GM12878 (cell line): ENCODE data around the gene CES4A. TPM values are rescaled to one million over a fixed set of nuclear protein-coding genes. Genes with fewer than 3 reads are reported as not detected.
"Not testable (repeated sequence)": the region's sequence is repeated elsewhere in the genome, so short reads cannot be mapped to it uniquely, and the experiment has no call there.

Experiments used
- ATAC-seq: fragments of 200-7000 bp; cut with Tn5 transposase; 3 replicates; pipeline ENCODE4 v1.9.1; 2020; ENCODE audit warnings: mild to moderate bottlenecking, moderate library complexity
- BruUV-seq: library from RNA; stranded (reverse); fragments of 400-500 nt; replicated peaks from 2 replicates; lab custom pipeline; 2021; lab: Mats Ljungman, UMichigan
- CTCF ChIA-PET: fragments of 300-600 bp; sonication (Branson Sonifier 250); formaldehyde crosslinking; extraction: SDS; loops from one replicate; lab custom pipeline; 2021; ENCODE audit warnings: inconsistent platforms; lab: Yijun Ruan, JAX
- POLR2A ChIA-PET: fragments of 350-600 bp; formaldehyde crosslinking; extraction: SDS; loops from one replicate; lab custom pipeline; 2021; ENCODE audit warnings: inconsistent platforms; lab: Charles Lee
- RAD21 ChIA-PET: fragments of 300-600 bp; sonication (Branson Sonifier 250); formaldehyde crosslinking; loops from one replicate; lab custom pipeline; 2023; ENCODE audit warnings: antibody characterized with exemption; ENCODE audit not compliant: unreplicated experiment; lab: Charles Lee
- SMC1A ChIA-PET: fragments of 300-600 bp; sonication (Branson Sonifier 250); formaldehyde crosslinking; loops from one replicate; lab custom pipeline; 2023; ENCODE audit not compliant: unreplicated experiment, uncharacterized antibody; lab: Charles Lee
- DNase-seq: peaks from one replicate; pipeline ENCODE4 v3.0.0-alpha.2; 2011; ENCODE audit warnings: low read depth, low spot score
- FAIRE-seq: peaks from 3 replicates; lab custom pipeline; 2011; peaks lifted over from hg19 to GRCh38; lab: Jason Lieb, UNC
- H2AFZ ChIP-seq: 2 replicates; pipeline ENCODE4 v1.6.0; 2011; ENCODE audit warnings: low read depth, low read length, control low read depth; ENCODE audit not compliant: control insufficient read depth
- H3K27ac ChIP-seq: 2 replicates; pipeline ENCODE4 v1.5.1; 2011; ENCODE audit warnings: control low read depth; ENCODE audit not compliant: control insufficient read depth, insufficient read depth
- H3K27me3 ChIP-seq, 2 experiments: replicated peaks in 1 of 2; 2 replicates each; pipeline versions ENCODE4 v1.6.0 to v1.6.1; 2011; ENCODE audit warnings: low read length in 1 of 2; ENCODE audit not compliant: control insufficient read depth in 2 of 2, insufficient read depth in 2 of 2
- H3K36me3 ChIP-seq, 2 experiments: 2 replicates each; pipeline ENCODE4 v1.5.1; 2011; ENCODE audit warnings: low read length in 1 of 2; ENCODE audit not compliant: control insufficient read depth in 2 of 2, insufficient read depth in 2 of 2
- H3K4me1 ChIP-seq: 2 replicates; pipeline ENCODE4 v1.6.1; 2011; ENCODE audit warnings: mild to moderate bottlenecking, low read length, moderate library complexity, mixed read lengths; ENCODE audit not compliant: control insufficient read depth, insufficient read depth
- H3K4me2 ChIP-seq: 2 replicates; pipeline ENCODE4 v1.6.0; 2011; ENCODE audit warnings: control low read depth; ENCODE audit not compliant: control insufficient read depth, insufficient read depth
- H3K4me3 ChIP-seq: fragments of 200-600 bp; sonication (generic); 2 replicates; pipeline ENCODE4 v1.5.1; 2016
- H3K79me2 ChIP-seq: 2 replicates; pipeline ENCODE4 v1.6.0; 2011; ENCODE audit warnings: low read length; ENCODE audit not compliant: control insufficient read depth, insufficient read depth
- H3K9ac ChIP-seq: 2 replicates; pipeline ENCODE4 v1.8.0; 2011; ENCODE audit warnings: low read length, control low read depth, mixed read lengths; ENCODE audit not compliant: control insufficient read depth, insufficient read depth
- H3K9me3 ChIP-seq: replicated peaks from 3 replicates; pipeline ENCODE4 v1.5.1; 2011; ENCODE audit warnings: mild to moderate bottlenecking, low read length; ENCODE audit not compliant: control insufficient read depth, insufficient read depth
- H4K20me1 ChIP-seq: 2 replicates; pipeline ENCODE4 v1.6.0; 2011; ENCODE audit not compliant: control insufficient read depth, insufficient read depth
- FOXK2 ChIP-seq: fragments of 450-650 bp; IDR thresholded peaks from 2 replicates; pipeline ENCODE4 v1.6.1; 2017; ENCODE audit warnings: mild to moderate bottlenecking, moderate library complexity
- IRF3 ChIP-seq: fragments of 450-650 bp; IDR thresholded peaks from 2 replicates; pipeline ENCODE4 v1.6.1; 2014; ENCODE audit warnings: mild to moderate bottlenecking
- MTA3 ChIP-seq: IDR thresholded peaks from 2 replicates; pipeline ENCODE4 v1.6.1; 2012; ENCODE audit warnings: low read length, inconsistent platforms, borderline replicate concordance
- NFIC ChIP-seq: IDR thresholded peaks from 2 replicates; pipeline ENCODE4 v1.6.1; 2012; ENCODE audit warnings: low read depth, mild to moderate bottlenecking, inconsistent platforms, low read length, moderate library complexity
- NFYB ChIP-seq: IDR thresholded peaks from 2 replicates; pipeline ENCODE4 v1.6.1; 2011; ENCODE audit warnings: low read depth, mild to moderate bottlenecking, low read length, improper control_type of control experiment, moderate library complexity; ENCODE audit not compliant: insufficient read depth
- TCF12 ChIP-seq: IDR thresholded peaks from 2 replicates; pipeline ENCODE4 v1.6.1; 2011; ENCODE audit warnings: low read depth, mild to moderate bottlenecking, low read length
- WGBS: methylation state at CpG from one replicate; pipeline ENCODE4 v1.1.6; 2016; ENCODE audit warnings: low lambda C conversion rate; ENCODE audit not compliant: insufficient replicate concordance, insufficient coverage; ENCODE audit errors: missing lambda C conversion rate; 5-methylcytosine and 5-hydroxymethylcytosine counted together
- in situ Hi-C: fragments of 300-500 bp; cut with MboI; formaldehyde crosslinking; loops from 9 replicates; pipeline ENCODE4 v1.14.3; 2018; ENCODE audit warnings: mixed read lengths
- intact Hi-C: fragments of 100-400 bp; cut with micrococcal nuclease; formaldehyde crosslinking; loops from one replicate; pipeline ENCODE4 v1.14.2; 2022; ENCODE audit not compliant: unreplicated experiment
- polyA plus RNA-seq, 11 experiments: library from polyadenylated mRNA; depleted of rRNA in 4 of 11; unstranded in 6 of 11; stranded (reverse) in 5 of 11; fragments of >200 nt; fragmentation: Nextera tagmentation in 4 of 11; fragmentation: Illumina TruSeq in 1 of 11; extraction: Ambion mirVana in 4 of 11; extraction: Trizol in 1 of 11; gene quantifications; 1 replicate in 1 of 11; 2 replicates in 10 of 11; pipeline versions ENCODE4 v1.2.1 to v1.2.3, GENCODE V29; 2011 to 2016; ENCODE audit warnings: inconsistent platforms in 2 of 11, missing spikeins in 2 of 11, low read depth in 1 of 11
- total RNA-seq, 4 experiments: library from RNA; depleted of rRNA in 3 of 4; stranded (reverse); fragments of >200 nt in 3 of 4; fragmentation: Illumina TruSeq in 1 of 4; extraction: Trizol in 1 of 4; gene quantifications; 2 replicates each; pipeline versions ENCODE4 v1.2.1 to v1.2.3, GENCODE V29; 2013 to 2021

Gene CES4A
- total and polyA plus RNA-seq, 10 of the 15 experiments (the other 5 are each of a cell fraction or from before 2014, with no cell fraction given) = 0.05 to 5.0 (median 2.1) TPM

GRCh38 chr16:66986559-66986958 is 1.8 kb upstream of the CES4A start (continued):
- no peak for TF ChIP-seq NFYB
- TF ChIP-seq FOXK2 = no peak

GRCh38 chr16:66991545-66992077 is 3.2 kb downstream of the CES4A start:
- Histone ChIP-seq H2AFZ (no peak overlapping the region), H3K9ac (no peak overlapping the region), H3K27me3 (no peaks in the 10 kb centered on the region; a peak in 1 of 4 replicates), H3K36me3 (no peaks in the 10 kb centered on the region), H4K20me1 (no peaks in the 10 kb centered on the region), H3K27ac (no peak overlapping the region), H3K4me2 (no peak overlapping the region), H3K4me1 (no peaks in the 10 kb centered on the region), H3K9me3 (no peaks in the 10 kb centered on the region), H3K4me3 (no peak overlapping the region), H3K79me2 (no peaks in the 10 kb centered on the region)
- CTCF ChIA-PET = interaction anchor here (0.8 to 1.0 kb wide), 2 partner anchors 22 to 44 kb away, joined by 3 read pairs; no protein-coding TSS in a partner anchor
- SMC1A ChIA-PET = interaction anchor here (1.1 to 1.5 kb wide), 2 partner anchors 20 to 109 kb away, joined by 3 to 4 read pairs; no protein-coding TSS in a partner anchor
- FAIRE-seq (no peak), ATAC-seq (no peak), DNase-seq (no peak)
- RAD21 ChIA-PET = interaction anchor here (1.1 kb wide), 1 partner anchor 26 kb away, joined by 3 read pairs; no protein-coding TSS in a partner anchor
- WGBS = 11% methylated on average over 2 of the region's 2 CpGs
- TF ChIP-seq MTA3 (no peak), NFIC (no peak), IRF3 (no peak), TCF12 (no peak)
- intact Hi-C loops = no loop called here
- in situ Hi-C loops = loop anchor here (10.0 to 25.0 kb wide), 2 partner anchors 57 to 421 kb away; partner anchors contain the start of genes CES2, CIAO2B and ZDHHC1
- POLR2A ChIA-PET = no interaction called here
- BruUV-seq = no TSS peak

- H3K4me2 ChIP-seq, H3K36me3 ChIP-seq, H3K79me2 ChIP-seq, ATAC-seq, H2AFZ ChIP-seq, H3K4me1 ChIP-seq, H3K4me3 ChIP-seq, FAIRE-seq, POLR2A ChIA-PET, H3K27me3 ChIP-seq, BruUV-seq, RAD21 ChIA-PET, H3K9me3 ChIP-seq, H3K9ac ChIP-seq, H4K20me1 ChIP-seq, intact Hi-C loops, SMC1A ChIA-PET, DNase-seq, H3K27ac ChIP-seq: not testable (repeated sequence)
- CTCF ChIA-PET = interaction anchor here (1.8 kb wide), 1 partner anchor 32 kb away, joined by 3 read pairs; the partner anchor contains the start of gene CES3
- in situ Hi-C loops = loop anchor here (10.0 to 25.0 kb wide), 2 partner anchors 59 to 419 kb away; partner anchors contain the start of genes CES2, CIAO2B and ZDHHC1
- 72% methylated on average over 12 of the region's 12 CpGs for WGBS
Observed at GRCh38 chr16:66993558-66993957, 5.2 kb downstream of the CES4A start.
